Hindlimb muscle (tissue), 1 donor: Measurements from ENCODE around the gene NEK7. TPM values are rescaled to one million over a fixed set of nuclear protein-coding genes. Genes with fewer than 3 reads are reported as not detected.

ENCODE experiments used
- DNase-seq: peaks from one replicate; pipeline ENCODE4 v3.0.0-alpha.2; 2013
- polyA plus RNA-seq: library from polyadenylated mRNA; unstranded; fragments of 120-200 nt; gene quantifications from one replicate; pipeline ENCODE4 v1.2.1, GENCODE V29; 2013; ENCODE audit not compliant: insufficient read length

The NEK7 gene
- polyA plus RNA-seq, 1 donor = 37.2 TPM

DNA sequence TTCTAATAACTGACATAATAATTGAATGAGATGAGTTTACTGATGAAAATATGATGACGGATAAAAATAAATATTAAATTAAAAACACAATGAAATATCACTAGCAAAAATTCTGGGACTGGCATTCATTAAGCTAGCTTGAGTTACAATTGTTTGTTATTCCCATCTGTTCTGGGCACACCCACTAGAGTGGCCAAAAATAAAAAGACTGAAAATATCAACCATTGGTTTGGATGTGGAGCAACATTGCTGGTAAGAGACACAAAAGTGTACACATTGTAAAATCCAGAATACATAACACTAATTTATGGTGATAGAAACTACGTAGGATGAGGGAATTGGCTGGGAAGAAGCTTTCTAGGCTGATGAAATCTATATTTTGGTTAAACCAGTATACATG, 9.6 kb upstream of the NEK7 start:
- DNase-seq = no peak

DNA sequence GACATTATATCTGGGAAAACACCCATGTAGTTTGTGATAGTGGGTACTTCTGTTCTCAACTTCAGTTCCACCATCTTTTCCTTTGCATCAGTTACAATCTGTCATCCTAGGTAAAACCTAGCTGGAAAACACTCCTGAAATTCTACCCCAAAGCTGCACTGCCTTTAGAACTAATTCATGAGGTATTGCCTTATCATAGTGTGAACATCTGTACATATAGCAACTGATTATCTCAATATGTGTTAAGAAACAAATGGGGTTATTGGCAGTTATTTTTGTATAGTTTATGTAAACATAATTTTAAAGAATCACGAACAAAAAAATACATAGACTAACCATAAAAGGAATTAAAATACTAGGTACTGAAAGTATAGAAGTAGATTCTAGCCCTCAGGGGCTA, 6.4 kb upstream of the NEK7 start:
- DNase-seq = no peak

DNA sequence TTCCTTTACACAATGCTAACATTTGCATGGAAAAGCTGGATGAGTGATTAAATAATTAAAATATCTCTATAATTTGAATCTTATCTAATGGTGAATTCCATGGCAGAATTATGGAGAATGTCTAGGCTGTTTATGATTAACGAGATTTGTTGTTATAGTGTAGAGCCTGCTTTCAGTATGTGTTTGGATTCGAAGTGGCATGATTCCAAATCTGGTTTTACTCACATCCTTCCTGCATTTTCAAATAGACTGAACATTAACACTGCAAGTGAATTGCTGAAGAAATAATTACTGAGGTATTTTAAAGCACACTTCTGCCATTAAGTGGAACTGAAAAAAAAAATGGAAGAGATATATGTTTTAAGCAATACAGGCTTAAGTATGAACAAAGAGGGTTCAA, 5.1 kb upstream of the NEK7 start:
- DNase-seq = no peak

DNA sequence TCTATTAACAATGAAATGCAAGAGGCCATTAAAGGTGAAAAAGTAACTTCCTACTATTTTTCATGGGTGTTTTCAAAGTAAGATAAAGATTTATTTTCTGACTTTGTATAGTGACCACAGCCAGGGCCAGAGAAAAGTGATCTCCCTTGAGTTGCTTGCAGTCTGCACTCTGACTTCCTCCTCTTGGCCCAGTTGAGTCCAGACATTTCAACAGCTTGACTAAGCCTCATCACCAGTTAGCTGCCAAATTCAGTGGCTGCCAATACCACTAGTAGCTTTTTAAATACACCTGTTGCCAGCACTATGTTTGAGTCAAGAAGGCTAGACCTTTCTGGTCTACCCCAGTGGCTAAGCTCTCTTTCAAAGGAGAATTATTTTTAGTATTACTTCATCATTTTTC, 3.7 kb upstream of the NEK7 start:
- DNase-seq = peak; percentile 63

DNA sequence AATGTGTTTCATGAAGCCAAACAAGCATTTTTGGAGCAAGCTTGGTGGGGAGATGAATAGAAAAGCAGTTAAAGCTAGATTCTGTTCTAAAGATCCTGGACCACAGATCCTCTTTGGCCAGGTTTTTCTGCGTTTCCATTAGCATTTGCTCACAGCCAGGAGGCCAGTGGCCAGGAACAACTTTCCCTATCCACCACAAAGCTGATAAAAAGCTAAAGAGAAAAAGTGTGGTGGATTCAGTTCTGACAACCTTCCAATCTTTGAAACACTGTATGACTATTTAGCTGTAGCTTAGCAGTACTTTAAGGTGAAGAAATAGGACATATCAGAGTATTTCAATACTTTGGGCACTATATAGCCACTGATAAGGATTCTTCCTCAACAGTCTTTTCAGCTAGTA, 3.0 kb upstream of the NEK7 start:
- peak; percentile 69 for DNase-seq

DNA sequence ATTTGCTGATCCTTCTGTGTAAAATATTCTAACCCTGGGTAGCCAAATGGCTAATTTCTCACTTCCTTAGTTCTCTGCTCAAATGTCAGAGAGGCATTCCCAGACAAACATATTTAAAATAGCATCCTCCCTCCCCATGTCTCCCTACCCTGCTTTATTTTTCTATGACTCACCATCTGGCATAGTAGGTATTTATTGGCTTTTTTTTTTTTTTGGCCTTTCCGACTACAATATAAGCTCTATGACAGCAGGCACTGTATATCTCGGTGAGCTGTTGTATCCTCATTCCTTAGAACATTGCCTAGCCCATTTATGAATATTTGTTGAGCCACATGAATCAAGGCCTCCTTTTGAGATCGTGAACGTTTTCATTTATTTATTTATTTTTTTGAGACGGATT, 1.5 kb upstream of the NEK7 start:
- DNase-seq = no peak

DNA sequence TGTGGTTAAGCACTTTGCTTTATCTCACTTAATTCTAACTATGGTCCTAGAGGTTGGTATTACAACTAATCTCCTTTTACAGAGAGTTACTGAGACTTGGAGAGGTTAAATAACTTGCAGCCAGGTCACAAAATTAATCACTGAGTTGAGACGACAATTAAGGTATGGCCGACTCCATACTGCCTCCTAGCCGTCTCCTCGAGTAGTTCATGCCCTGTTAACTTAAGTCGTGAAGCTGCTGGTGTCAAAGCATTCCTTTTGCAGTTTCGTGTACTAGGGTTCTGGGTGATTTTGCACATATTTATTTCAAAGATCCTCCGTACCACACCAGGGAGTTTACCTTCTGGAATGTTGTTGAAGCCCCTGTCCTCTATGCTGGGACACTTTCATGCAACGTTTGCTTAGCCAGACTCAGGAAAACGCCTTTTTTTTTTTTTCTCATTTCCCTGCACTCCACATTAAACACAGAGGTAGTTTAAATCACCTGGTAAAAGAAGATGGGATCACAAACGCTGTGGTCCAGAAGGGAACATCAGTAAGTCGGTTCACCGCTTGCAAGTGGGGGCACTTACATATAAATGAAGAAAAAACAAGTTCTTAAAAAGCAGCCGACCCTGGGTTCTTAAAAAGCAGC, 570 bp upstream of the NEK7 start:
- DNase-seq = peak; percentile 62

DNA sequence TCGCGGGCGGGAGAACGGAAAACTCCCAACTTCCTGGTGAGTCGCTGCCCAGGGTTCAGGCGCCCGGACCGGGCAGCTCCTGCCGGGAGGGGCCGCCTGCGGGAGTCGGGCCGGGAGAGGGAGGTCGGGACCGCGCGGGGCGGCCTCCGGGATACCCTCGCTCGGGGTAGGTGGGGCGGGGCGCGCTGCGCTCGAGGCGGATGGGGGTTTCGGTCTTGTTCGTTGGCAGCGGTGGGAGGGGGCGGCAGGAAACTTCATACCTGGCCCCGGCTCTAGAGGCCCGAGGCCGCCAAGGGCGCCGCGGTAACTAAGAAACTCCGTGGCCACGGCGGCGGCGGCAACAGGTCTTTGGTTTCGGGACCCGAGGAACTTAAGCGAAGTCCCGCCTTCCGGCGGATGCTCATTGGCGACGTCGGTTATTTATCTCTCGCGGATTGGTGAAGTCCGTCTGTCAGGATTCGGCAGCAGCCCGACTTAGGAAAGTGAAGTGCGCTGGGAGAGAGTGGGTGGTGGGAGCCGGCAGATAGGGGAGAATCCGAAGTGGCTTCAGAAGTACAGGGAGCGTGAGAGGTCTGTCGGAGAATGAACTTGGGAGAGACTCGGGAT, 546 bp downstream of the NEK7 start:
- DNase-seq = peak; percentile 94

DNA sequence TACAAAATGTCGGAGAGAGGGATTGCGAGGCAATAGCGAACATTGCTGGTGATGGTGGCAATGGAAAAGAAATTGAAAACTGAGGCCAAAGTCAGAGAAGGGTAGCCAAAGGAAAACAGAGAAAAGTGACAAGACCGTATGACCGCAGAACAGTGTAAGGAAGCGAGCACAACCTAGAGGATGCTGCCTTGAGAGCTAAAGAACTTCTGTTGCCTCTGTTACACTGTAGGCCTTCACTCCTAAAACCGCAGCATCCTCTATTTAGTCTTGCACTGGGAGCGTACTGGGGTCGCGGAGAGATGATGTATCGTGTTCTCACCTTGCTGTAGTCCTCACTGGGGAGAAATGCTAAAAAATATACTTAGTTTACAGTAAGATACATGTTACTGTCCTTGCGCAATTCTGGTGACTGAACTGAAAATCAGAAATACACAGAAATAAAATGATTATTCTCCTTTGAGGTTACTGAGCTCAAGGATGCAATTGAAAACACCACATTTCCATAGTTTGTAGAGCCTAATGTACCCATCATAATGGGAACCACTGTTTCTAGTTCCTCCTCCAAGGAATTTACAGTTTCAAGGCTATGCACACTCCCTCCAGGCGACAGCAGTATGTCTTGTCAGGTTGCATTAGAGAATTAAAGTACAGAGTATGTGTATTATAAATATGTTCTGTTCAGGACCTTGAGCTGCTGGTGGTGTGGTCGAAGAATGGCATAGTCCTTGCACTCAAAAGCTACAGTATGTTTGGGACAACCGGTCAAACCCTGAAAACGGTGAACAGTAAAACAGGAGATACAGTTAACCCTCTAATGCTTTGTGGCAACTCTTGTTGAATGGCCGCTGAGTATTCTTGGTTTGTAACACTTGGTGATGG, 1.3 kb downstream of the NEK7 start:
- no peak for DNase-seq

DNA sequence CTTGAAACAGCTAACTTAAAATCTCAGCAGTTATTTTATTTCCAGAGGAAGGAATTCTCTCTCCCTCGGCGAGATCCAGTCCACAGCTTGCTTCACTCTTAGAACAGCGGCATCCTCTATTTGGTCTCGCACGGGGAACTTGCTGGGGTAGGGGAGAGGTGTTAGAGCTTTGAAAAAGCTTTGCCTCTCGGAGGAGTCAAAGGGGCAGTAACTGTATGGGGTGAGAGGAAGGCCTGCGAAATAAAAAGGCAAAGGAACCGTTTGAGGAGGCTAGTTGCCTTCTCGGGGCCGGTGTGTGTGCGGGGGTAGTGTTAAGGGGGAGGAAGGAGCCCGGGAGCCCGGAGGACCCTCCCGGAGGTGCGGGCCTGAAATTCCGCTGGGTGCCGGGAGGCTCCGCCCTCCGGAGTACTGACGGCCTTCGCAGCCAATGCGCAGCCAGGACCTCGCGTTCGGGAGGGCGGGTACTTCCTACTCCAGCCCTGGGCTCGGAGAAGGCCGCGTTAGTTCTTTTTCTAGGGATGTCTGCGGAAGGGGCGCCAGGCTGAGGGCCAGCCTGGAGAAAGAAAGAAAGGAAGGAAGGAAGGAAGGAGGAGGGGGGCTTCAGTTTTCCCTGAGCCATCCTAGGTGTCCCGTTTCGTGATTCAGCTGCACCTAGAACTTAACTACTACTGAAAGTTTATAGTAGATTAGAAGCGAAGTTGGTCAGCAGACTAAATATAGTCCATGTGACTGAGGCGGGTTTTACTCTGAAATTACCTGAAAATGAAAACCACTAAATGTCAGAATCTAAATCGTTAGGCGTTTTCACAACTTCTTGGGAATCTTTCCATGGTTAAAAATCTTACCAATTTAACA, 2.2 kb downstream of the NEK7 start:
- DNase-seq = peak; percentile 94

DNA sequence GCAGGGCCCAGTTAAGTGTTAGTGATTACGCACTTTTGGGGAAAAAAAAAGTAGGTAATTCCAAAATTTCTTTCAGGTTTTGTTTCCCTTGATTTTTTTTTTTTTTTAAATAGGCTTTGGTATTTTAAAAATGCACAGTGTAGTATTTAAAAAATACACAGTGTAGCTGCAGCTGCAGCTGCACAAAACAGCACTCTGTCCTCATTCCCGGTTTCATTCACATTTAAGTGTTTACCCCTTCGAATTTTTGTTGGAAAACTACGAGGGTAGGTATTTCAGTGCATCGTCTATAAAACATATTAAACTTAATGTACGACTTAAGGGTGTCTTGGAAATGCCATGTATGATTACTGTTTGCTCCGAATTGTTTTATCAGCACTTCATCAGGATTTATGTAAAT, 3.4 kb downstream of the NEK7 start:
- DNase-seq = no peak

DNA sequence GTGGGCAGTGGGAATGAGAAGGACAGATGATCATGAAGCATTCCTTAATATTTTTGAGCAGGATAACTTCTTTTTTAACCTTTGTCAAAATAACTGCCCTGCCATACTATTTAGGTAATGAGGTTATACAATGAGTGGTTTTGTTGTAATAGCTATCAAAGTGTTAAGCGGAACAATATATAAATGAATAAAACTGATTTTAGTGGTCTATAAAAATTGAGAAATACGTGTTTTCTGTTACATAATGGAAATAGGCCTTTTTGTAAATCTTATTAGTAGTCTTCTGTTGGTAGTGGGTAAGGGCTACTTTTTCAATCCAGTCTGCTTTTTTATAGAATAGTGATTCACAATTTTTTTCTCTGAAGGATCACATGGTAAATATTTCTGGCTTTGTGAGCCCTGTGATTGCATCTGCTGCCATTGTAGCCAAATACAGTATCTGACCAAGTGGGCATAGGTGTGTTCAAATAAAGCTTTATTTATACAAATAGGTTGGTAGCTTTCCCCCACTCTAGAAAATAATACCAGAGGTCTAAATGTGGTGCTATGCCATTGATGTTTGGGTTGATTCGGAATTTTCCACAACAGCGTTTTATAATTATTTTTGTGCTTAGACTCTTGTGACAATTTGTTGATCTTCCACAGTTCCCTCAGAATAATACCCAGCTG, 4.3 kb downstream of the NEK7 start:
- DNase-seq = no peak

DNA sequence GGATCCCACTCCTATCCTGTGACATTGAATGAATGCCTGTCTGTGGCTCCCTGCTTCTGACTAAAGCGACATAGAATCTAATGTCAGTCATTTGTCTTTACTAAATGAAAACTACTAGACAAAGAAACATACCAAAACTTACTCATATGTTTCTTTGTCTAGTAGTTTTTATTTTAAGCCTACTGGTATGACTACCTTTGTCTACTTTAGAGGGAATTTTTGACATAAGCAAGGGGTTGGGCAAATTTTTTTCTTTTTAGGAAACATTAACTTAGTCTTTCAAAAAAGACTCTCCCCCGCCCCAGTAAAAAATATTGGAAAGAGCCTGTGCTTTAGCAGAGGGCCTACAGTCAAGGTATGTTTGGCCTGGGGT, 4.9 kb downstream of the NEK7 start:
- DNase-seq = no peak

DNA sequence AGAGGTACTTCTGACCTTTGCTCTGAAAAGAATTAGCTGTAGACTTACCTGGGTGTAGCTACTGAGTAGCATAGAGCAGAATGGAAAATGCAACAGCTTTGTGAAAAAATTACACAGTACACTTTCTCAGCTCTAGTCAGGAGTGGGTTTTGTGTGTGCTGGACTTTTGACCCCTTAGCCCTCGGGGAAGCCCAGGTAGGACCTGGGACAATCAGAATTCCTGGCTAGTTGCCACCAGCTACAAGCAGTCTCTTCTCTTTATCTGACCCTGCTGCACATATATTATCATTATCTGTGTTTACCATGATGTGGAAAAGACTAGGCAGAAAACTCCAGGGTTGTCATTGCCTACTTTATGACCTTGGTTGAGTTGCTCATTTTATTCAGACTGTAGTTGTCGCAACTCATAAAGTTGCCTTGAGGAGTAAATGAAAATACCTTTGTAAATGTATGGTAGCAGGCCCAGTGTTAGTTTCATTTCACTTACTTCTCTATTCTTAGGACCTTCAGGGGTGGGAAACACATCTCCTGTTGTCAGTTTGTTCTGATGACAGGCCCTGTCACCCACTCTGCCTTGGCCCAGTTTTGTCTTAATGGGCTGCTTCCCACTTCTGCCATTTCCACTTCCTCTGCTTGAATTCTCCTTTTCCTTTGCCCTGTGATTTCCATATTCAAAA, 5.4 kb downstream of the NEK7 start:
- no peak for DNase-seq

DNA sequence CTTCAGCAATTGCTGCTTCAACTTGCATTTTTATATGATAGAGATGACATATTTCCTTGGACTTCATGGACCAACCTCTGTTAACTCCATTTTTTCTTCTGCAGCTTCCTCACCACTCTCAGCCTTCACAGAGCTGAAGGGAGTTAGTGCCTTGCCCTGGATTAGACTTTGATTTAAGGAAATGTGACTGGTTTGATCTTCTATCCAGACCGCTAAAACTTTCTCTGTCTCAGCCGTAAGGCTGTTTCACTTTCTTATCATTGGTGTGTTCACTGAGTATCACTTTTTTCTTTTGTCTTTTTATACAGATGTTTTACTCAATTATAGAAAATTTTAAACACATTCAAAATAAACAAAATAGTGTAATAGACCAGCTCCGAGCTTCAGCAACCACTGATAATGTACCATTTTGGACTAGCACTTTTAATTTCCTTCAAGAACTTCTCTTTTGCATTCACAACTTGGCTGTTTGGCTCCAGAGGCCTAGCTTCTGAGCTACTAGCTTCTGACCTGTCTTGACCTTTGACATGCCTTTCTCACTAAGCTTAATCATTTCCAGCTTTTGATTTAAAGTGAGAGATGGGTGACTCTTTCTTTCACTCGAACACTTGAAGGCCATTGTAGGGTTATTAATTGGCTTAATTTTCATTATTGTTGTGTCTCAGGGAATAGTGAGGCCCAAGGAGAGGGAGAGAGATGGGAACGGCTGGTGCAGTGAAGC, 9.3 kb downstream of the NEK7 start:
- no peak for DNase-seq

DNA sequence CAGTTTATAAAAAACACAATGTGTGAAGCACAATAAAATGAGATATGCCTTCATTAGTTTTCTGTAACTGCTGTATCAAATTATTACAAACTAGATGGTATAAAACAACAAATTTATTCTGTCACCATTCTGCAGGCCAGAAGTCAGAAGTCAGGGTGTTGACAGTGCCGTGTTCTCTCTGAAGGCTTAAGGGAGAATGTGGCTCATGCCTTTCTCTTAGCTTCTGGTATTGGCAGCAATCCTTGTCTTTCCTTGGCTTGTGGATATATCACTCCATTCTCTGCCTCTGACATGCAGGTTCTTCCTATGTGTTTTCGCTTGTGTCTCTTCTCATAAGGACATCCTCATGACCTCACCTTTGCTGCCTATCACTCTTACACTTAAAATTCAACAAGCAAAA, 10.1 kb downstream of the NEK7 start:
- DNase-seq = no peak

DNA sequence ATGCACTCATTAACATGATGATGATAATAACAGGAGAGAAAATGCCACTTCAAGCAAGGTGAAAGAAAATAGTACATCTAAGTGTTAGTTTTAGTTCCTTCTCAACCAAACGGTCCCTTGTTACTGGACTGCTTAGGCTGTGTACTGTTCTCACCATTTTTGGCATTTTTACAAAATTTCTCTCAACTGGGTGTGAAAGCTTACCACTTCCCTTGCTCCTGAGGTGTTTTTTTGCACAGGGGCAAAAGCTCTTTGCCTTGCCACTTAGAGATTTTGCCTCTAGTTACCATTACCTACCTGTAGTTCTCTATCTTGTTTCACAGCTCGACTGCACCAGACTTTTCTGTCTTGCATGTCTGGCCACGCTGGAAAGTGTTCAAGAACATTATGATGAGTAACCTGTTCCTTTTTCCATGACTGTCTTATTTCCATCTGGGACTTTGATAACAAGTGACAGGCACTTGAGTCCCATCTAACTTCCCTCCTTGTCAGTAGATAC, 10.7 kb downstream of the NEK7 start:
- DNase-seq = no peak

DNA sequence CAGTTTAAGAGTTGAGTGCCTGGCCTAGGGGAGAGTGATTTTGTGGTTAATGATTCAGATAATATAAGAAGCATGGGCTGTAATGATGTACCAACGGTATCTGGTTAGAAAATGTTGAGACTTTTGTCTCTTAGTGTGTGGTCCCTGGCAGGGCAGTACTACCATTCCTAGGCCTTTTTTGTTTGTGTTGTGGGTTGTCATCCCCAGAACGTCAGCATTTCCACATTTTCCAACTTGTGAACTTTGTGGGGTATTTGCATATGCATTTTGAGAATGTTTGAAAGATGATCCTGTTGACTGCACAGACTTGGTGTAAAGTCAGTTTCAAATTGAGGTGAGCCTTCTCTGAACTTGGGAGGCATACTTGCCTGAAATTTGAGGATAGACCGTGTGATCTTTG, 11.4 kb downstream of the NEK7 start:
- DNase-seq = no peak

DNA sequence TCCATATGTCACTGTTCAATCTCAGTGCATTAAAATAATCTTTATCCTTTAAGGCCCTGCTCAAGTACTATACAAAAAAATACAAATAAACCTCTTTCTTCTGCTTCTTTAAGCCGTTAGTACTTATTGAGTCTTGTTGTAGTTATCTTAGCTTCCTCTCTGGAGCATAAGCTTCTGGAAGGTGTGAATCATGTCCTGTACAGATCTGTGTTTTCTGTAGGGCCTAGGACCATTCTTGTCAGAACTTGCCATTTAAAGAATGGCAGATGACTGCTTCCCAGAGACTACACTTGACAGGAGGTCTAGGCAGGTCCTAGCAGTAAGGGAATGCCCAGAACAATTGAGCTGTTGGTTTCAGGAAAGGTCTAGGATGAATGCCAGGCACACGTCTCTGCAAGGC, 12.9 kb downstream of the NEK7 start:
- no peak for DNase-seq

DNA sequence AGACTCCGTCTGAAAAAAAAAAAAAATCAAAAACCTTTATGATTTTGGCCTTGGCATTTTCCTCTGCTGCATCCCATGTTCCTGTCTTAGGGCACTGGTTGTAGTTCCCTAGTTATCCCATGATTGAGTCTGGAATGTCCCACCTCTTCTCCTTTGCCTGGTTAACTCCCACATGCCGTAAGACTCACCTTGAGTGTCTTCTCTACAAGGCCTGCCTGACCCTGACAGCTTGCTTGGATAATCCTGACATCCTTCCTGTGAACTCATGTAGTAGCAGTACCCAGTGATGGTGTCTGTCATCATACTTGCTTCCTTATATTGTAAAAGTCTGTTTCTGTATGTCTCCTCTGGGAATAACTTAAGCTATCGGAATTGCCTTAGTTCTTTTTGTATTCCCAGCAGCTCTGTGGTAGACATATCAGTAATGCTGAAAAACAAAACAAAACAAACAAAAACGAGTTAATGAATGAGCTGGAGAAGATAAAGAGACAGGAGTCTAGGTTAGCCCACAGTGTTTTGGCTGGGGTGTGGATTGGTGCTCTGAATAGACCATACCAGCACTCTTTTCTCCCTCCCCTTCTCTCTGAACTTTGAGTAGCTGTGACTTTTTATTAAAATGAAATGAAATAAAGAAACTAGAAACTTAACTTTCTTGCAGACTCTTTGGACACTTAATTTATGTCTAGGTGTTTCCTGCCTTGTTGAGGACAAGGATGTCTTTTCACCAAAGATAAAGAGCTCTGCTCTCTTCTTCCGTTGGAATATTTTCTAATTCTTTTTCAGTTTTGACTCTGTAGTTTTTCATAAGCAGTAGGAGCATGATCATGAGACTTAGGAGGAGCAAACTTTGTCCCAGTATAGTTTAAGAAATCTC, 15.1 kb downstream of the NEK7 start:
- no peak for DNase-seq
